Prostate gland (tissue), 2 donors: ENCODE measurements around the gene IGSF22.

ENCODE experiments used
- POLR2A ChIP-seq: fragments of 450-650 bp; IDR thresholded peaks from one replicate; pipeline ENCODE4 v1.6.1; 2016; ENCODE audit warnings: antibody characterized with exemption, mild to moderate bottlenecking
- POLR2AphosphoS5 ChIP-seq: sonication (generic); formaldehyde crosslinking; IDR thresholded peaks from one replicate; pipeline ENCODE4 v1.6.1; 2017; ENCODE audit warnings: antibody characterized with exemption
- TF ChIP-seq, protein P1 (sequence below), 4 experiments: fragments of 200-600 bp in 2 of 4; fragments of 450-650 bp in 2 of 4; sonication (generic) in 2 of 4; IDR thresholded peaks; 1 replicate in 3 of 4; 2 replicates in 1 of 4; pipeline ENCODE4 v1.5.1; 2016 to 2019; ENCODE audit warnings: antibody characterized with exemption in 4 of 4, mild to moderate bottlenecking in 2 of 4, moderate library complexity in 2 of 4

DNA sequence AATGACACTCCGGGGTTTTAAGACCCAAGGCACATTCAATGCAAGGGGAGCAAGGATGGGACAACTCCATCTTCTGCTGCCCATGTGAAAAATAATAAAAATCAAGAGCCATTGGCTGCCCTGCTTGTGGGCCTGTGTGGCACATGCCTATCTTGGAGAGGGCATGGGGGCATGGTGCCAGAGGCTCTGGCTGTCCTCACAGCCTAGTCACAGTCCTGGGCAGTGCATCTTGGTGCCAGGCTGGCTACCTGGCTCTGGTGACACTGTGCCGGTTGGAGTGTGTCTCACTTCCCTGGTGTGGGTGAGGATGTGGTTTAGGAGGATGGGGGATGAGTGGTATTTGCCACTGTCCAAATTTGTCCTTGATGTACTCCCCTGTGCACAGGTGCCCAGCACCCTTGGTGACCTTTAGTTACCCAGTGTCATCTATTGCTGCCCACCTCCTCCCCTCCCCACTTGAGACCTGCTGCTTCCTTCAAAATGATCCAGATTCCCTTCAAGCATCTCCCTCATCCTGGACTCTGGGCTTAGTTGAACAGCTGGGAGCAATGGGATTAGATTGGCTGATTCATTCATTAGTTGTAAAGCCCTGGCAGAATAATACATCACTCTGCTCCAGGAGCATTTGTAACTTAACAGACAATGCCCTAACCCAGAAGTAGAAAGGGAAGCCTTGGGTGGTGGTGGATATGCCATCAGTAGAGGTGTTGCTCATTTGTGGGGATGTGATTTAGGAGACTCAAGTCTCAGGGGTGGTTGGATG is 22.8 kb downstream of the IGSF22 start:
- TF ChIP-seq, protein P1, sequence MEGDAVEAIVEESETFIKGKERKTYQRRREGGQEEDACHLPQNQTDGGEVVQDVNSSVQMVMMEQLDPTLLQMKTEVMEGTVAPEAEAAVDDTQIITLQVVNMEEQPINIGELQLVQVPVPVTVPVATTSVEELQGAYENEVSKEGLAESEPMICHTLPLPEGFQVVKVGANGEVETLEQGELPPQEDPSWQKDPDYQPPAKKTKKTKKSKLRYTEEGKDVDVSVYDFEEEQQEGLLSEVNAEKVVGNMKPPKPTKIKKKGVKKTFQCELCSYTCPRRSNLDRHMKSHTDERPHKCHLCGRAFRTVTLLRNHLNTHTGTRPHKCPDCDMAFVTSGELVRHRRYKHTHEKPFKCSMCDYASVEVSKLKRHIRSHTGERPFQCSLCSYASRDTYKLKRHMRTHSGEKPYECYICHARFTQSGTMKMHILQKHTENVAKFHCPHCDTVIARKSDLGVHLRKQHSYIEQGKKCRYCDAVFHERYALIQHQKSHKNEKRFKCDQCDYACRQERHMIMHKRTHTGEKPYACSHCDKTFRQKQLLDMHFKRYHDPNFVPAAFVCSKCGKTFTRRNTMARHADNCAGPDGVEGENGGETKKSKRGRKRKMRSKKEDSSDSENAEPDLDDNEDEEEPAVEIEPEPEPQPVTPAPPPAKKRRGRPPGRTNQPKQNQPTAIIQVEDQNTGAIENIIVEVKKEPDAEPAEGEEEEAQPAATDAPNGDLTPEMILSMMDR (IDR thresholded peaks at IDR 0.05) = no peak
- TF ChIP-seq POLR2A (no peak), POLR2AphosphoS5 (no peak)
